ENCODE measurements around the gene LIFR.

Gene LIFR

DNA sequence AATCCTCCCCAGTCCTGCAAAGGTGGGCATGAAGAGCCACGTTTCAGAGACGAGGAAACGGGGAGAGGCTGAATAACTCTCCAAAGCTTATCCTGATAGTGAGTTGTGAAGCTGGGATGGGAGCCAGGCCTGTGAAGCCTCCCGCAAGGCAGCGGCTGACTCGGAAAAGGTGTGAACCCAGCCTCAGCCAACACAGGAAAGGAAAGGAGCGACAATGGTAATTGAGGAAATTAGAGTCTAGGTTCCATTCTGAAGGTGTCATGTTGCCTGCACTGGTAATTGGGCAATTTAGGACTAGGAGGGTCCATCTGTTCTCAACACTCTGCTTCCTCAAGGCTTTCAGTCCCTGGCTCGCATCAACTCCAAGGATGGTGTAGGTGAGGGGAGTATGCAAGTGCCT, 83.4 kb downstream of the LIFR start:
- intact Hi-C loops (cut with DNase I), result no loop called here
- no peak for DNase-seq

DNA sequence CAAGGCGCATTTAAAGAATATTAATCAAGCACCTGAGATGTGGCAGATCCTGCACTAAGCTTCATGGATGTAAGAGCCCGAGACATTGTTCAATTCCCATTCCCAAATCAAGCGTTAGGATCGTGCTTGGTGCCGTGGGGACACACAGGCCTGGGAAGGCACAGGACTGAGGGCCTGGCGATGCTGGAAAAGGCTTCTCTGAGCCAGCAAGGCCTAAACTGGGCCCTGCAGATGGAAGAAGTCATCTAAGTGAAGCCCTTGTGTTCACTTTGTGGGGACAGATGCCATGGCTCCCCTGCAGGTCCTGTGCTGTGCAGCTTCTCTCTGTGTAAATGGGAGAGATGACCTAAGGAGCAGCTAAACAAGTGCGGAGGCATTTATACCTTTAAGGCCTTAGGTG, 83.9 kb downstream of the LIFR start:
- DNase-seq, result no peak
- intact Hi-C loops (cut with DNase I), result no loop called here

DNA sequence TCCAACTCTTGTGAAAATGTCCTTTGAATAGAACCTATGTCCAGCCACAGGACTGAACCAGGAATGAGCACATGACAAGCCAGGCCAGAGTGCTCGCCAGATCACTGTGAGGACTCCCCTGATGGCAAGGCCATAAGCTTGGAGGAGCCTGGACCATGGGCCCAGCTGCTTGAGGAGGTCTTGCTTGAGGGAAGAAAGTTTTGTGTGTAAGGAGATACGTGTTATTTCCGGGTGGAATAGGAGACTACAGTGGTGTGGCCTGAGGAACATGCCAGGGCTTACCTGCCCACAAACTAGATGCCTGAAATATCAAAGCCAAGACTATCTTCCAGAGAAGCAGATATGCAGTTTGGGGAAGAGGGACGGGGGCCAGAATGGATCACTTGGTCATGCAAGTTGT, 84.7 kb downstream of the LIFR start:
- no peak for DNase-seq
- intact Hi-C loops (cut with DNase I), result no loop called here

DNA sequence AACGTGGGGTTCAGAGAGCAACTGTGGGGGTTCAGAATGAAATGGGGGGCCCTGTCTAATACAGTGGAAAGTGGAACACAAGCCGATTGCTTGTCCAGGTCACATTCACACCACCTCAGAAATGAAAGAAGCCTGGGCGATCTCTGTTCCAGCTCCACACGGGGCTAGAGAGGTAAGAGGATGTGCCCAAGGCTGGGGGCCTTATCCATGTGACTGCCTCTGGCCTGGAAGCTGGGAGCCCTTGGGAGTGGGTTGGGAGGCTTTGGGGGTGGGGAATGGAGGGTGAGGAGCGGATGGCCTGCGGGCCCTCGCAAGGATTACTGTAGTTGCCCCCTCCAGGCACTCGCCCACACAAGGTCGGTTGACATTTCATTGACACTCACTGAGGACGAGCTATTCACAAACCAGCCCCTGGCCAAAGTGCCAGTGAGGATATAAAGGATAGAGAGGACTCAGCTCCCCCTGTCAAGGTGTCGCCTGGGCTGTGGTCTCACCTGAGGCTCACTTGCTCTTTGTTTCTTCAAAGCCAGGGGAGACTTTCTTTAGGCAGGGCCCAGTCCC, 86.7 kb downstream of the LIFR start:
- no peak for DNase-seq
- intact Hi-C loops (cut with DNase I), result no loop called here

GRCh38 chr5:38468978-38469706, 87.3 kb downstream of the LIFR start:
- intact Hi-C loops (cut with DNase I), result no loop called here
- DNase-seq, result peak in 12 of 42 donors; percentile 29 to 75 (median 51)

DNA sequence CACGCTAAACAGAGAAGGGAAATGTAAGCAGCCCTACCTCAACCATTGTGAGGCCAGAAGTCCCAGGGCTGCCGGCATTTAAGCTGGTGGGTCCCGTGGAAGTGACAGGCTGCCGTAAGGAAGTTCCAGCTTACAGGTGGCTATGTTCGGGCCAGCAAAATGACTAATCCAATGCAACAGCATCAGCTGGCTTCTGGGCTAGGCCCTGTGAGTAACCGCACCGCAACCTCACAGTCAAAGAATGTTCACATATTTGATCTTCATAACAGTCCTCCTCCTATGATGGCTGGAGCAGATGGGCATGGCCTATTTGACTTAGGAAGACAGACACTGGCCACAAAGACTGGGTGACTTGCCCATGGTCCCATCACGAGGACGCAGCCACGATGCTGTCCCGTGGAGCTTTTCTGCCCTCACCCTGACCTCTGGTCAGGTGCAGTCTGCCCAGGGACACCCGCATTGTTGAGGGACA, 88.2 kb downstream of the LIFR start:
- DNase-seq, result no peak

GRCh38 chr5:38467353-38468040, 88.9 kb downstream of the LIFR start:
- DNase-seq, result peak in 29 of 42 donors; percentile 32 to 76 (median 54)
- intact Hi-C loops (cut with DNase I), result no loop called here

More for the DNA sequence above, 88.2 kb downstream of the LIFR start:
- intact Hi-C loops (cut with DNase I), result no loop called here

DNA sequence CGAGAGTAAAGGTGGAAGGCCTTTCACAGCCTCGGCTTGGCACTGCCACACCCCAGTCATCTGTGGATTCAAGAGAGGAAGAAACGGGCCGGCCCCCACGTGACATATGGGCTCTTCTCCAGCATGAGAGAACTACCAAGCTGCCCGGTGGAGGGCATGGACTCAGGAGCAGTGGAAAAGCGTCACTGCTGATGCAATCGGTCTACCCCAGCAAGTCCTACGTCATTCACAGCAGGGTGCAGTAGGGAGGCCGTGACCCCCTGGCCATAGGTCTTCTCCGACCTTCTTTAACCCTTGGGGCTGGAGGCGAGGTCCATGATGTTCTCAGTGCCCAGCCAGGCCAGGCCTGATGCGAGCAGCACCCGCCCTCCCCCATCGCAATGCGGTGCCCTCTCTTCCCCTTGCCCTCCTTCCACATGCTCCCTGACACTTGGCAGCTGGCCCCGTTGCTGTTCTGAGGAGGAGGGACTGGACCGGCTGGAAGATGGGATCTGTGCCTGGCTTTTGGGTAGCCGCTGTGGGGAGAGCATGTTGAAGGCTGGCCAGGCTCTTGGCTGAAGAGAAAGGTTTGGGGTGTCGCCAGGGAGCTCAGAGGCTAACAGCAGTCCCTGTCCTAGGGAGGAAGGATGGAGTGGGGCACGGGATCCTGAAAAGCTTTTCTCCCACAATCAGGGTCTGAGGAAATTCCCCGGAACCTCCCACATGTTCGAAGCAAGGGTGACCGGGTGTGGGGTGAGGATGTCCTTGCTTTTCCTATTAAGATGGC, 89.8 kb downstream of the LIFR start:
- intact Hi-C loops (cut with DNase I), result no loop called here
- DNase-seq, result peak in 41 of 42 donors; percentile 37 to 86 (median 65)

GRCh38 chr5:38465702-38466423, 90.6 kb downstream of the LIFR start:
- DNase-seq, result no peak
- intact Hi-C loops (cut with DNase I), result no loop called here

GRCh38 chr5:38465061-38465460, 91.4 kb downstream of the LIFR start:
- intact Hi-C loops (cut with DNase I), result no loop called here
- no peak for DNase-seq

- no peak for DNase-seq
- intact Hi-C loops (cut with DNase I), result no loop called here
Measured at GRCh38 chr5:38463634-38464521, 92.6 kb downstream of the LIFR start.

- no peak for DNase-seq
- intact Hi-C loops (cut with DNase I), result no loop called here
Measured at GRCh38 chr5:38462976-38463633, 93.3 kb downstream of the LIFR start.

GRCh38 chr5:38458174-38458573, 98.3 kb downstream of the LIFR start:
- no peak for DNase-seq
- intact Hi-C loops (cut with DNase I), result no loop called here

DNA sequence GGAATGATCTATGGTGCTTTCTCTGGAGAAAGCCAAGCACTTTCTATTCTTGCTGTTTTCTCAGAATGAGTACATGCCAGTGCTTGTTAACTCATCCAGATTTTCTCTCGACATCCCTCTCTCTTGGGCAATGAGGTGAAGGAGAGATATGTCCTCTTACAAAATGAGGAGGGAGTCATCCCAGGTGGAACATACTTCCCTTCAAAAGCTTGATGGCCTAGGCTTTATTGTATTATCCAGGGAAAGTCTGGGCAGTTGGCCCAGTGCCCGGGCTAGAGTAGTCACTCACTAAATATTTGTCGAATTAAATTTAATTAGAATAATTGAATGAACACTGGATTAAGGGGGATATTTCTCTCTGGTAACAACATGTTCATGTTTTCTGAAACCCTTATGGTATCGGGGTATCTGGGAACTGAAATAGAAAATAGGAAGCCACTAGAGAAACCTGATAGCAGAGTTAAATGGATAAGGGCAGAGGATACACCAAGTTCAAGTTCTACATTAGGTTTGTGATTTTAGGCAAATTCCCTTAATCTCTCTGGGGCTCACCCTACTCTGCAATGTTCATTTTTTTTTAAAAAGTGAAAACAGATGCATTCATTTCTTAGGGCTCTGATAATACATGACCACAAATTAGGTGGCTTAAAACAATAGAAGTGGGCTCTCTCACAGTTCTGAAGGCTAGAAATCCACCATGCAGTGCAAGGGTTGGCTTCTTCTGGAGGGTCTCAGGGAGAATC, 99.6 kb downstream of the LIFR start:
- intact Hi-C loops (cut with DNase I), result no loop called here
- peak in 2 of 42 donors; percentile 9 to 32 for DNase-seq

GRCh38 chr5:38455796-38456330, 100.6 kb downstream of the LIFR start:
- intact Hi-C loops (cut with DNase I), result no loop called here
- DNase-seq, result no peak

- intact Hi-C loops (cut with DNase I), result no loop called here
- DNase-seq, result no peak
Measured at GRCh38 chr5:38453921-38454320, 102.5 kb downstream of the LIFR start.

All from head of caudate nucleus (tissue), 42 donors.